GM12878 (cell line): ENCODE data around the gene USP10. TPM values are rescaled to one million over a fixed set of nuclear protein-coding genes. Genes with fewer than 3 reads are reported as not detected.

Source experiments
- ATAC-seq: fragments of 200-7000 bp; cut with Tn5 transposase; 3 replicates; pipeline ENCODE4 v1.9.1; 2020; ENCODE audit warnings: mild to moderate bottlenecking, moderate library complexity
- BruUV-seq: library from RNA; stranded (reverse); fragments of 400-500 nt; replicated peaks from 2 replicates; lab custom pipeline; 2021; lab: Mats Ljungman, UMichigan
- CTCF ChIA-PET: fragments of 300-600 bp; sonication (Branson Sonifier 250); formaldehyde crosslinking; extraction: SDS; loops from one replicate; lab custom pipeline; 2021; ENCODE audit warnings: inconsistent platforms; lab: Yijun Ruan, JAX
- POLR2A ChIA-PET: fragments of 350-600 bp; formaldehyde crosslinking; extraction: SDS; loops from one replicate; lab custom pipeline; 2021; ENCODE audit warnings: inconsistent platforms; lab: Charles Lee
- RAD21 ChIA-PET: fragments of 300-600 bp; sonication (Branson Sonifier 250); formaldehyde crosslinking; loops from one replicate; lab custom pipeline; 2023; ENCODE audit warnings: antibody characterized with exemption; ENCODE audit not compliant: unreplicated experiment; lab: Charles Lee
- SMC1A ChIA-PET: fragments of 300-600 bp; sonication (Branson Sonifier 250); formaldehyde crosslinking; loops from one replicate; lab custom pipeline; 2023; ENCODE audit not compliant: unreplicated experiment, uncharacterized antibody; lab: Charles Lee
- DNase-seq: peaks from one replicate; pipeline ENCODE4 v3.0.0-alpha.2; 2011; ENCODE audit warnings: low read depth, low spot score
- FAIRE-seq: peaks from 3 replicates; lab custom pipeline; 2011; peaks lifted over from hg19 to GRCh38; lab: Jason Lieb, UNC
- H2AFZ ChIP-seq: 2 replicates; pipeline ENCODE4 v1.6.0; 2011; ENCODE audit warnings: low read depth, low read length, control low read depth; ENCODE audit not compliant: control insufficient read depth
- H3K27ac ChIP-seq: 2 replicates; pipeline ENCODE4 v1.5.1; 2011; ENCODE audit warnings: control low read depth; ENCODE audit not compliant: control insufficient read depth, insufficient read depth
- H3K27me3 ChIP-seq, 2 experiments: replicated peaks in 1 of 2; 2 replicates each; pipeline versions ENCODE4 v1.6.0 to v1.6.1; 2011; ENCODE audit warnings: low read length in 1 of 2; ENCODE audit not compliant: control insufficient read depth in 2 of 2, insufficient read depth in 2 of 2
- H3K36me3 ChIP-seq, 2 experiments: 2 replicates each; pipeline ENCODE4 v1.5.1; 2011; ENCODE audit warnings: low read length in 1 of 2; ENCODE audit not compliant: control insufficient read depth in 2 of 2, insufficient read depth in 2 of 2
- H3K4me1 ChIP-seq: 2 replicates; pipeline ENCODE4 v1.6.1; 2011; ENCODE audit warnings: mild to moderate bottlenecking, low read length, moderate library complexity, mixed read lengths; ENCODE audit not compliant: control insufficient read depth, insufficient read depth
- H3K4me2 ChIP-seq: 2 replicates; pipeline ENCODE4 v1.6.0; 2011; ENCODE audit warnings: control low read depth; ENCODE audit not compliant: control insufficient read depth, insufficient read depth
- H3K4me3 ChIP-seq: fragments of 200-600 bp; sonication (generic); 2 replicates; pipeline ENCODE4 v1.5.1; 2016
- H3K79me2 ChIP-seq: 2 replicates; pipeline ENCODE4 v1.6.0; 2011; ENCODE audit warnings: low read length; ENCODE audit not compliant: control insufficient read depth, insufficient read depth
- H3K9ac ChIP-seq: 2 replicates; pipeline ENCODE4 v1.8.0; 2011; ENCODE audit warnings: low read length, control low read depth, mixed read lengths; ENCODE audit not compliant: control insufficient read depth, insufficient read depth
- H3K9me3 ChIP-seq: replicated peaks from 3 replicates; pipeline ENCODE4 v1.5.1; 2011; ENCODE audit warnings: mild to moderate bottlenecking, low read length; ENCODE audit not compliant: control insufficient read depth, insufficient read depth
- H4K20me1 ChIP-seq: 2 replicates; pipeline ENCODE4 v1.6.0; 2011; ENCODE audit not compliant: control insufficient read depth, insufficient read depth
- GATAD2B ChIP-seq: fragments of 450-650 bp; conservative IDR thresholded peaks from 2 replicates; pipeline ENCODE4 v1.6.1; 2017; ENCODE audit warnings: low read depth, mild to moderate bottlenecking, moderate library complexity
- MYB ChIP-seq: fragments of 150-350 bp; IDR thresholded peaks from 2 replicates; pipeline ENCODE4 v1.6.1; 2014; ENCODE audit warnings: mild to moderate bottlenecking, low read depth, low read length, borderline replicate concordance
- SMARCA5 ChIP-seq: fragments of 450-650 bp; IDR thresholded peaks from 2 replicates; pipeline ENCODE4 v1.6.1; 2017; ENCODE audit warnings: mild to moderate bottlenecking
- SP1 ChIP-seq: IDR thresholded peaks from one replicate; pipeline ENCODE4 v1.6.1; 2011; ENCODE audit warnings: low read depth, low read length
- STAT3 ChIP-seq: IDR thresholded peaks from 2 replicates; pipeline ENCODE4 v1.6.1; 2011; ENCODE audit warnings: low read depth, low read length, improper control_type of control experiment
- ZNF274 ChIP-seq: IDR thresholded peaks from one replicate; pipeline ENCODE4 v1.8.0; 2011; ENCODE audit not compliant: insufficient read length, insufficient read depth
- WGBS: methylation state at CpG from one replicate; pipeline ENCODE4 v1.1.6; 2016; ENCODE audit warnings: low lambda C conversion rate; ENCODE audit not compliant: insufficient replicate concordance, insufficient coverage; ENCODE audit errors: missing lambda C conversion rate; 5-methylcytosine and 5-hydroxymethylcytosine counted together
- in situ Hi-C: fragments of 300-500 bp; cut with MboI; formaldehyde crosslinking; loops from 9 replicates; pipeline ENCODE4 v1.14.3; 2018; ENCODE audit warnings: mixed read lengths
- intact Hi-C: fragments of 100-400 bp; cut with micrococcal nuclease; formaldehyde crosslinking; loops from one replicate; pipeline ENCODE4 v1.14.2; 2022; ENCODE audit not compliant: unreplicated experiment
- polyA plus RNA-seq, 11 experiments: library from polyadenylated mRNA; depleted of rRNA in 4 of 11; unstranded in 6 of 11; stranded (reverse) in 5 of 11; fragments of >200 nt; fragmentation: Nextera tagmentation in 4 of 11; fragmentation: Illumina TruSeq in 1 of 11; extraction: Ambion mirVana in 4 of 11; extraction: Trizol in 1 of 11; gene quantifications; 1 replicate in 1 of 11; 2 replicates in 10 of 11; pipeline versions ENCODE4 v1.2.1 to v1.2.3, GENCODE V29; 2011 to 2016; ENCODE audit warnings: inconsistent platforms in 2 of 11, missing spikeins in 2 of 11, low read depth in 1 of 11
- total RNA-seq, 4 experiments: library from RNA; depleted of rRNA in 3 of 4; stranded (reverse); fragments of >200 nt in 3 of 4; fragmentation: Illumina TruSeq in 1 of 4; extraction: Trizol in 1 of 4; gene quantifications; 2 replicates each; pipeline versions ENCODE4 v1.2.1 to v1.2.3, GENCODE V29; 2013 to 2021
- TF ChIP-seq, protein P1 (sequence below): IDR thresholded peaks from 2 replicates; pipeline ENCODE4 v1.6.1; 2011; ENCODE audit warnings: borderline replicate concordance, low read depth, mild to moderate bottlenecking, moderate library complexity, low read length; ENCODE audit not compliant: insufficient read depth, poor library complexity, severe bottlenecking
- TF ChIP-seq, protein P2 (sequence below): fragments of 450-650 bp; formaldehyde crosslinking; IDR thresholded peaks from 2 replicates; pipeline ENCODE4 v1.4.0; 2022; ENCODE audit warnings: mild to moderate bottlenecking, moderate library complexity
- TF ChIP-seq, protein P3 (sequence below): IDR thresholded peaks from 2 replicates; pipeline ENCODE4 v1.6.1; 2011; ENCODE audit warnings: mild to moderate bottlenecking, low read depth, low read length, moderate library complexity; ENCODE audit not compliant: insufficient replicate concordance

USP10 gene
- total and polyA plus RNA-seq, 10 of the 15 experiments (the other 5 are each of a cell fraction or from before 2014, with no cell fraction given): 46.1 to 160 (median 105) TPM

DNA sequence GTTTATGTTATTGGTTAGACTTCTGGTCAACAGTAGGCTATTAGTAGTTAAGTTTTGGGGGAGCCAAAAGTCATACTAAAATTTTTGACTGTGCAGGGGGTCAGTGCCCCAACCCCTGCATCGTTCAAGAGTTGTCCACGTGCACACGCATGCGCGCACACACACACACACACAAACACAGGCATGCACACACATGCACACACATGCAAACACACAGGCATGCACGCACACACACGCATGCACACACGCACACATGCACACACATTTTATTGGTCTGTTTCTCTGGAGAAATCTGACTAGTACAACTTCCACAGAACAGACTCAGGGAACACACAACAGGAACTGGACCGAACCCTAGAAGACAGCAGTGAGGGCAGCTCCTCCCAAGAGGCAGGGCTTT, 24.4 kb upstream of the USP10 start:
- SMC1A ChIA-PET: interaction anchor here (0.9 kb wide), 1 partner anchor 33 kb away, joined by 3 read pairs; no protein-coding TSS in a partner anchor
- Histone ChIP-seq H3K36me3 (no peaks in the 10 kb centered on the region), H3K4me2 (no peak overlapping the region), H3K9me3 (no peaks in the 10 kb centered on the region), H3K4me1 (no peaks in the 10 kb centered on the region), H3K9ac (no peak overlapping the region), H4K20me1 (no peaks in the 10 kb centered on the region), H3K27me3 (no peaks in the 10 kb centered on the region; a peak in 1 of 4 replicates), H2AFZ (no peak overlapping the region), H3K27ac (no peak overlapping the region), H3K4me3 (no peak overlapping the region), H3K79me2 (no peaks in the 10 kb centered on the region)
- BruUV-seq: no TSS peak
- RAD21 ChIA-PET: interaction anchor here (4.2 kb wide), 1 partner anchor 50 kb away, joined by 37 read pairs; no protein-coding TSS in a partner anchor
- intact Hi-C loops (no loop called here), in situ Hi-C loops (no loop called here)
- CTCF ChIA-PET: interaction anchor here (1.0 kb wide), 1 partner anchor 9 kb away, joined by 3 read pairs; no protein-coding TSS in a partner anchor
- WGBS: 82% methylated on average over 9 of the region's 9 CpGs
- POLR2A ChIA-PET: no interaction called here
- FAIRE-seq (no peak), ATAC-seq (no peak), DNase-seq (no peak)
- no peak for TF ChIP-seq STAT3
- TF ChIP-seq, protein P1, sequence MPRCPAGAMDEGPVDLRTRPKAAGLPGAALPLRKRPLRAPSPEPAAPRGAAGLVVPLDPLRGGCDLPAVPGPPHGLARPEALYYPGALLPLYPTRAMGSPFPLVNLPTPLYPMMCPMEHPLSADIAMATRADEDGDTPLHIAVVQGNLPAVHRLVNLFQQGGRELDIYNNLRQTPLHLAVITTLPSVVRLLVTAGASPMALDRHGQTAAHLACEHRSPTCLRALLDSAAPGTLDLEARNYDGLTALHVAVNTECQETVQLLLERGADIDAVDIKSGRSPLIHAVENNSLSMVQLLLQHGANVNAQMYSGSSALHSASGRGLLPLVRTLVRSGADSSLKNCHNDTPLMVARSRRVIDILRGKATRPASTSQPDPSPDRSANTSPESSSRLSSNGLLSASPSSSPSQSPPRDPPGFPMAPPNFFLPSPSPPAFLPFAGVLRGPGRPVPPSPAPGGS: peak; percentile 85

DNA sequence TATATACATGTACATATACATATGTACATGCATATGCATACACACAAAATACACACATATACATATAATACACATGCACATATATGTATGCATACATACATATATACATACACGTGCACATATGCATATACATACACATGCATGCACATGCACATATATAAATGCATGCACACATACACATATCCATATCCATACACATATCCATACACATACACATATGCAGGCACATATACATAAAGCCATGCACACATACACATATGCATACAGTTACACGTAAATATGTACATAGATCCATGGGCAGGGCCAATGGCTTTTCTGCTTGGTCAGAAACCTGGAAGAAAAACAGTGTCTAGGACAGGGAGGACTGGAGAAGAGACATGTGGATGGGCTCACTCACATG, 23.9 kb upstream of the USP10 start:
- H3K9me3 ChIP-seq: no peaks in the 10 kb centered on the region
- H3K9ac ChIP-seq: no peak overlapping the region
- 81% methylated on average over 2 of the region's 2 CpGs for WGBS
- H4K20me1 ChIP-seq: no peaks in the 10 kb centered on the region
- no peaks in the 10 kb centered on the region for H3K36me3 ChIP-seq
- no peaks in the 10 kb centered on the region for H3K79me2 ChIP-seq
- RAD21 ChIA-PET: no interaction called here
- SMC1A ChIA-PET: no interaction called here
- DNase-seq (no peak), FAIRE-seq (no peak), ATAC-seq (no peak)
- intact Hi-C loops: no loop called here
- POLR2A ChIA-PET: no interaction called here
- no peak overlapping the region for H2AFZ ChIP-seq
- in situ Hi-C loops: no loop called here
- no peaks in the 10 kb centered on the region; a peak in 1 of 4 replicates for H3K27me3 ChIP-seq
- H3K4me3 ChIP-seq: no peak overlapping the region
- no TSS peak for BruUV-seq
- CTCF ChIA-PET: no interaction called here
- no peaks in the 10 kb centered on the region for H3K4me1 ChIP-seq
- H3K27ac ChIP-seq: no peak overlapping the region
- no peak overlapping the region for H3K4me2 ChIP-seq
- TF ChIP-seq MYB: no peak
- TF ChIP-seq SMARCA5: no peak
- TF ChIP-seq GATAD2B: no peak
- TF ChIP-seq, protein P2, sequence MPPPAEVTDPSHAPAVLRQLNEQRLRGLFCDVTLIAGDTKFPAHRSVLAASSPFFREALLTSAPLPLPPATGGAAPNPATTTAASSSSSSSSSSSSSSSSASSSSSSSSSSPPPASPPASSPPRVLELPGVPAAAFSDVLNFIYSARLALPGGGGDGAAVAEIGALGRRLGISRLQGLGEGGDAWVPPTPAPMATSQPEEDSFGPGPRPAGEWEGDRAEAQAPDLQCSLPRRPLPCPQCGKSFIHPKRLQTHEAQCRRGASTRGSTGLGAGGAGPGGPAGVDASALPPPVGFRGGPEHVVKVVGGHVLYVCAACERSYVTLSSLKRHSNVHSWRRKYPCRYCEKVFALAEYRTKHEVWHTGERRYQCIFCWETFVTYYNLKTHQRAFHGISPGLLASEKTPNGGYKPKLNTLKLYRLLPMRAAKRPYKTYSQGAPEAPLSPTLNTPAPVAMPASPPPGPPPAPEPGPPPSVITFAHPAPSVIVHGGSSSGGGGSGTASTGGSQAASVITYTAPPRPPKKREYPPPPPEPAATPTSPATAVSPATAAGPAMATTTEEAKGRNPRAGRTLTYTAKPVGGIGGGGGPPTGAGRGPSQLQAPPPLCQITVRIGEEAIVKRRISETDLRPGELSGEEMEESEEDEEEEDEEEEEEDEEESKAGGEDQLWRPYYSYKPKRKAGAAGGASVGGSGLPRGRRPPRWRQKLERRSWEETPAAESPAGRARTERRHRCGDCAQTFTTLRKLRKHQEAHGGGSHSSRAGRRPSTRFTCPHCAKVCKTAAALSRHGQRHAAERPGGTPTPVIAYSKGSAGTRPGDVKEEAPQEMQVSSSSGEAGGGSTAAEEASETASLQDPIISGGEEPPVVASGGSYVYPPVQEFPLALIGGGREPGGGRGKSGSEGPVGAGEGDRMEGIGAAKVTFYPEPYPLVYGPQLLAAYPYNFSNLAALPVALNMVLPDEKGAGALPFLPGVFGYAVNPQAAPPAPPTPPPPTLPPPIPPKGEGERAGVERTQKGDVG: no peak
- TF ChIP-seq ZNF274: no peak
- TF ChIP-seq, protein P3, sequence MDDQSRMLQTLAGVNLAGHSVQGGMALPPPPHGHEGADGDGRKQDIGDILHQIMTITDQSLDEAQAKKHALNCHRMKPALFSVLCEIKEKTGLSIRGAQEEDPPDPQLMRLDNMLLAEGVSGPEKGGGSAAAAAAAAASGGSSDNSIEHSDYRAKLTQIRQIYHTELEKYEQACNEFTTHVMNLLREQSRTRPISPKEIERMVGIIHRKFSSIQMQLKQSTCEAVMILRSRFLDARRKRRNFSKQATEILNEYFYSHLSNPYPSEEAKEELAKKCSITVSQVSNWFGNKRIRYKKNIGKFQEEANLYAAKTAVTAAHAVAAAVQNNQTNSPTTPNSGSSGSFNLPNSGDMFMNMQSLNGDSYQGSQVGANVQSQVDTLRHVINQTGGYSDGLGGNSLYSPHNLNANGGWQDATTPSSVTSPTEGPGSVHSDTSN: no peak
- TF ChIP-seq SP1: no peak
